HG03196 (cell line): Measurements from ENCODE around the gene MYRF.

Source experiments
- ATAC-seq: cut with Tn5 transposase; IDR thresholded peaks from one replicate; pipeline ENCODE4 v1.9.1; 2021; ENCODE audit not compliant: unreplicated experiment

The MYRF gene

DNA sequence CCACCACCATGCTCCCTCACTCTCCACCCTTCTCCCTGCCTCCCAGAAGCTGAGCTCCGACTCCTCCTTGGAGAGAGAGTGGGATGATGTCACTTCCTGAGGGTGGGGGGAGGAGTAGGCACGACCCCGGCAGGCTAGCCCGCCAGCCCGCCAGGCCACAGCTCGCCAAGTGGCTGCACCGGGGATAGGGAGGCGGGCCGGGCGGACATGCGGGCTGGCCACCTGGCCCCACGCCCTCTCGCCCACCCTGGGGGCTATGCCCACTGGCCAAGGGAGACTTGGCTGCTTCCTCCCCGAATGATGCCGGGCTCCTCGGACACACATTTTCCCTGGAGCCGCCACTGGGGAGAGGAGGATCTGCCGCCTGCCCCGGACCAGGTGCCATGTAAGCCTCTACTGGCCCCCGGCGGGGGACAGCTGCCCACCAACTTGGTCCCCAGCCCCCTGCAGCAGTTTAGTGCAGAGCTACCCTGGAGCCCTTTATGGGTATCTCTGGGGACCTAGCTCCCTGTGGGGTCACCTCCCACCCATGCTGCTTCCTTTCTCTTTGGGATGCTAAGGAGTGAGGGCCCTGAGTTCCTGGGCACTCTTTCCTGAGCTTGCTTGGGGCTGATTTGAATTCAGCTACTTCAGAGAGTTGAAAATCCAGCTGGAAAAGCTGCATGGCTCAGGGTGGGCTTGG, 33.7 kb upstream of the MYRF start:
- ATAC-seq: no peak

DNA sequence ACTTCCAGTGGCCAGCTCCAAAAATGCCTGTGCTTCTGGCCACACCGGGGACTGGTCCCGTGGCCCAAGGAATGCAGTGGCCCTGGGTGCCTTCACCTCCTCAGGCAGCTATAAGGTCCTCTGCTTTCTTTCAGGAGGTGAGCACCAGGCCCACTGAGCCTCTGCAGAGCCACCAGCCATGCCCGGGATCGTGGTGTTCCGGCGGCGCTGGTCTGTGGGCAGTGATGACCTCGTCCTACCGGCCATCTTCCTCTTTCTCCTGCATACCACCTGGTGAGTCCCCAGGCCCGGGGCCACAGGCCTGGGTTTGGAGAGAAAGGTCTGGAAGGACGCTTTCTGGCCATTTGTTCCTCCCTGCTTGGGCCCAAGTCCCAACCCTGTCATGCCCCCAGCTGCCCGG, 32.5 kb upstream of the MYRF start:
- ATAC-seq: no peak

DNA sequence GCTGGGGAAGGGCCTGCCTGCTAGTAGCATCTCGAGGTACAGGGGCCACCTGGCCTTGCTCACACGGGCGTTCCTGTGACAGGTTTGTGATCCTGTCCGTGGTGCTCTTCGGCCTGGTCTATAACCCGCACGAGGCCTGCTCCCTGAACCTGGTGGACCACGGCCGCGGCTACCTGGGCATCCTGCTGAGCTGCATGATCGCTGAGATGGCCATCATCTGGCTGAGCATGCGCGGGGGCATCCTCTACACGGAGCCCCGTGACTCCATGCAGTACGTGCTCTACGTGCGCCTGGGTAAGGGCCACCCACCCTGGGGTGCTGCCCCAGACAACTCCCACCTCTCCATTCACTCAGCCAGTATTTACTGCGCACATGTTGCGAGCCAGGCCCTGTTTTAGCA, 31.8 kb upstream of the MYRF start:
- no peak for ATAC-seq

DNA sequence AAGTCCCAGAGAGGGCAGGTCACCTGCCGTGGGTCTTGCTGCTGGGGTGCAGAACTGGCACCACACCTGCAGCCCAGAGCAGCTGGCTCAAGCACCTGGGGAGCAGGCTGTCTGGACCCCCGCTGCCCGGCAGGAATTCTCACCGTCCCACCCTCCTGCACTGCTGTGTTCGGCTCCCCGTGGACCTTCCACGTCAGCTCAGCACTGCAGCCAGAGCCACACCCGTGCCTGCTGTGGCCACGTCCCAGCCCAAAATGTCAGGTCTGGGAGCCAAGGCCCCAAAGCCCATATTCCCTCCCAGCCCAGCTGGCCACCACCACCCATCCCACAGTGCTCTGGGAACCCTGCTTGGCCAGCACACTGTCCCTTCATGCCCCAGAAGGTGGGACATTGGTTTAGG, 28.0 kb upstream of the MYRF start:
- no peak for ATAC-seq

DNA sequence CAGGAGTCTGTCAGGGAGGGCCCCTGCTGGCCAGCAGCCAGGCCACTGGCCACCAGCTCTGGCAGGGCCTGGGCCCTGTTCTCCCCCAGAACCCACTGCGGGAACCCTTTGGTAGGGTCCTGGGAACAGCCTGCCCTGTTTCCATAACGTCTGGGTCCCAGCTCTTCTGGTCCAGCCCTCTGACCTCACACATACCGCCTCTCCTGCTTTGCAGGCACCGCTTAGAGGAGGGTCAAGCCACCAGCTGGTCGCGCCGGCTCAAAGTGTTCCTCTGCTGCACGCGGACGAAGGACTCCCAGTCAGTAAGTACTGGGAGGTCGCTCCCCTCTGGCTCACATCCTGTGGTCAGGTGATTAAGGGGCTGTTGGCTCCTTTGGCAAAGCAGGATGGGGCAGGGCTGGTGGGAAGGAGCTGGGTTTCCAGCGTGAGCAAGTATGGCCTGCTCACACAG, 26.6 kb upstream of the MYRF start:
- ATAC-seq: no peak

DNA sequence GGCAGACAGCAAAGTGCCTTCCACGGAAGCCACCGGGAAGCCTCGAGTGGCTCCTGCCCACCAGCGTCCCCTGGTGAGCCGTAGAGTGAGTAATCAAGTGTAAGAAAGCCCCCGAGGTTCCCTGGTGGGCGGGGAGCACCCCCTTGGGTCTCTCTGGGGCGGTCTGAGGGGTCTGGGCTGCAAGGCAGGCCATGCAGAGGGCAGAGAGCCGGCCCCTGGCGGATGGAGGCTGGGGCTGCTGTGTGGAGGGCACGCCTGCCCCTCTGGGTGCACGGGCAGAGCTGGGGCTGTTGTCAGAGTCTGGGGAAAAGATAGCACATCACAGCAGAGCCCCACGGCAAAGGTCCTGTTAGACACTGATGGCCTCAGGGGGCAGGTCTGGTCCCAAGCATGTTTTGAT, 25.7 kb upstream of the MYRF start:
- no peak for ATAC-seq

DNA sequence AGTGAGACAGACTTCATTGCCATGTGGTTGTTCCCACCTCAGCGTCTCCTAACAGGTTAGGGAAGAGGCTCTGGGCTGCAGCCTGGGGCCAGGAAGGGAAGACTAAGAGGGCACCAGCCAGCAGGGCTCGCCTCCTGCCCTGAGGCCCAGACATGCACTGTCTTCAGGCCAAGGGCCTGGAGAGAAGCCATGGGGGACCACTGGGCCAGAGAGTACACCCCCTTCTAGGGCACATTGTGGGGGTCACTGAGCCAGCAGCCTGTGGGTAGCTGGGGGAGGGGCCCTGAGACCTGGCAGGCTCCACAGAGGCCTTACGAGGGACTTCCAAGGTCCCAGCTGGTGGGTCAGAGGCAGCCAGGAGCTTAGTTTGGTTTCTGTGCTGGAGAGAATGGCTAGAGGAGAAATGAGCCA, 25.0 kb upstream of the MYRF start:
- no peak for ATAC-seq

DNA sequence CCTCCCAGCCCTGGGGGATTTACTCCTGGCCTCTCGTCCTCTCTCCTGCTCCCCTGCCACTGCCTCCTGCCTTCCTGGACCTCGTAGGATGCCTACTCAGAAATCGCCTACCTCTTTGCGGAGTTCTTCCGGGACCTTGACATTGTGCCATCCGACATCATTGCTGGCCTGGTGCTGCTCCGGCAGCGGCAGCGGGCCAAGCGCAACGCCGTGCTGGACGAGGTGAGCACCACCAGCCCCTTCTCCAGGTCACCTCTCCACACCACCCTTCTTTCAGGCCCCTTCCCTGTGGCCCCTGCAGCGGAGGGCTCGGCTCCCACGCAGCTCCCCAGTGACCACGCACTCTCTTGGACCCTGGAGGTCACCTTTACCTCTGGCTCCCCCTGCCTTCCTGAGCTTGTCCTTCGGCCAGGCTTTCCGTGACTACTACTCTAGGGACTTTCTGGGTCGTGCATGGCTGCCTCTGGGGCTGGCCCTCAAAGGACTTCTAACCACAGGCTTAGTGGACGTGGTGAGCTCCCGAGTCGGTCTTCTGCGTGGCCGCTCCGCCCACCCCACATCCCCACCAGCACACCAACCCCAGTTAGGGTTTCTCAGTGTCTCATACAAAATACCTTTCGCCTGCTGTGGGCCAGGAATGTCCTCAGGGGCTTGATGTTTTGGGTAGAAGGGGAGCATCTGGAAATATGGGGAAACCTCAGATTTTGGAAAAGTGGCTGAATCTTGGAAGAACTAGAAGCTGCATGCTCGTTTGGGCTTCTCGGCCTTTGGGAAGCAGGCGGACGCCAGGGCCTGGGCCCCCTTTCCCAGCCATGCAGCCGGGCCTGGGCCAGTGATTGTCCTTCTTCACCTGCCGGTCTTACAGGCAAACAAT, 24.1 kb upstream of the MYRF start:
- ATAC-seq: no peak

DNA sequence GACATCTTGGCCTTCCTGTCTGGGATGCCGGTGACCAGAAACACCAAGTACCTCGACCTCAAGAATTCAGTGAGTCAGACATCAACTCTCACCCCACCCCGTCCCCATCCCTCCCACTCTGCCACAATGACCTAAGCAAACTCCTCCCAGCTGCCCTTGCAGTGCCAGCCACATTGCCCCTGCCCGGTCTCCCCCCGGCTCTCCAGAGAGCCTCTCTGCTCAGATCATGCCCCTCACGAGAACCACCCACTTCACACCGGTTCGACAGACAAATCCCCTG, 23.6 kb upstream of the MYRF start:
- no peak for ATAC-seq

DNA sequence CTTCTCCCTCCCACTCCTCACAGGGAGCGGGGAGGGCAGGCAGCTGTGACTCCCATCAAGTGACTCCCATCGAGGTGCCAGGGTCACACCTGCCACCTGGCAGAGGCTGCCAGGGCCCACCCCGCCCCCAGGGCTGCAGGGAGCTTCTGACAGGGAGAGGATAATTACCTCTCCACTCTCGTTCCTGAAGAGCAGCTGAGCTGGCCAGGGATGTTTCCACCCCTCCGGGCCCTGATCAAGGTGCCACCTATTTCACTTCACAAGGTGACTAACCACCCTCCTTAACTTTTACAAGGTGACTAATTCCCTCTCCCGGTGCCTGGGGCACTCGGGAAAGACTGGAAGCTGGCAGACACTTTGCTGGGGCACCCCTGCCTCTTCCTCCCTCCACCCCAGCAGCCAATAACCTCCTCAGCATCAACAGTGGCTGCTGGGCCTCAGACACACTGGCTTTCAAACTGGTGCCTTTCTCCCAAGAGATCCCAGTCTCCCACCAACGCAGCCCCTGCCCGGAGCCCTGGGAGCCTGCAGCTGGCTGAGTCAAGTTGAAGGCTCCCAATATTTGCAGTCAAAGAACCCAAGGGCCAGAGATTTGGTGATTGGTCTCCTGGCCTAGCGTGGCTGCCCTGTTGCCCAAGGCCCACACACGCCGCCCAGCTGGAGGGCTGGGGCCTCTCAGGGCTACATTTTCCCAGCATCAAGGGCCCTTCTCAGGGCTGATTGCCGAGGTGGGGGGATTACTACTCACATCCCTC, 22.0 kb upstream of the MYRF start:
- no peak for ATAC-seq

DNA sequence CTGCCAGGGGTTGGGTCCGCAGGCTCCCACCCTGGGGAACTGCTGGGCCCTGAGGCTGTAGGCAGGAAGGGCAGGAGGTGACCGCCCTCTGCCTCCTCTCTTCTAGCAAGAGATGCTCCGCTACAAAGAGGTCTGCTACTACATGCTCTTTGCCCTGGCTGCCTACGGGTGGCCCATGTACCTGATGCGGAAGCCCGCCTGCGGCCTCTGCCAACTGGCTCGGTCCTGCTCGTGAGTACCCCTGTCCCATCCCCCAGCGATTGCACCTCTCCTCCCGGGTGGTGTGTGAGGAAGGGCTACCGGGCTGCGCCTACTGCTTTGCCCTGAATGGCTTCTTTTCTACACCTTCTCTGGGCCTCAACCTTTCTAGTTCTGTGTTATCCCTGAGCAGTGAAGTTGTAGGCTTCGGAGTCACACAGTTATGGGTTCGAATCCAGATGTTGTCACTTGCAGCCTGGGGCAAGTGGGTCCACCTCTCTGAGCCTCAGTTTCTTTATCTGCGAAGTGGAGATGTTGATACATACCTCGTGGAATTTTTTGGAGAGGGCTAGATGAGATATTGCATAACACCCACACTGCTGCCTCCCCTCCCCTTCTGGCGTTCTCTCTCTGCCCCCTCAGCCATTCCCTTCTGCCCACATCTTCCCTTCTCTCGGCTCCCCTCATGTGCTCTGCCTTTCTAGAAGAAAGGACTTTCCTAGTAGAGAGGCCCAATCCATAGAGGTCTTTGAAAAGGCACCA, 21.1 kb upstream of the MYRF start:
- no peak for ATAC-seq

DNA sequence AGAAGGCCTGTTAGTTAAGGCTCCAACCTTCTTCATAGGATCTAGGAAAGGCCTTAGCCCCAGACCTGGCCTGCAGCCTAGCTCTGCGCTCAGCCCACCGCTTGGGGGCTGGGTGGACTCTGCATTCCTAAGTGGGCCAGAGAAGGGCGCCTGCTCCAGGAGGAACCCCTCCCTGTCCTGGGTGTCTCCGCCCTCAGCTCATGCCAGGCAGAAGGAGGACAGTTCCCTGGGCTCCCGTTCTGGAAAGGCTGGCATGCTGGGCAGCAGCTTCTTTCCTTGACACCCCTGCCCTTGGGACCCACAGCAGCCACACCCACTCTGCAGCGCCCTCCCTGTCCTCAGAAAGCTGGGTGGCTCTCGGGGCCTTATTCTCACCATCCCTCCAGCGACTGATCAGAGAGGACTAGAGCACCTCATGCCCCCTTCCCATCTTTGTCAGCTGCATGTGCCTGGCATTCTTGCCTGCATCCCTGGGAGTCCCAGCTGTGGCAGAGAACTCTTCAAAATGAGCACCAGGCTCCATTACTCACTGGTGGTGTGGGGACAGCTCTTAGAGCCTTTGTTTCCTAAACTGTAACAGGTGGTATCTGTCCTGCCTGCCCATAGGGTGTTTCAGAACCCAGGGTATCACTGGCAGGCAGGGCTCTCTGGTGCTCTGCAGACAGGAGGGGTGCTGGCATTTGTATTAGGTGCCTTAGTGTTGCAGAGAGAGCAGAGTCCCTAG, 20.3 kb upstream of the MYRF start:
- no peak for ATAC-seq

DNA sequence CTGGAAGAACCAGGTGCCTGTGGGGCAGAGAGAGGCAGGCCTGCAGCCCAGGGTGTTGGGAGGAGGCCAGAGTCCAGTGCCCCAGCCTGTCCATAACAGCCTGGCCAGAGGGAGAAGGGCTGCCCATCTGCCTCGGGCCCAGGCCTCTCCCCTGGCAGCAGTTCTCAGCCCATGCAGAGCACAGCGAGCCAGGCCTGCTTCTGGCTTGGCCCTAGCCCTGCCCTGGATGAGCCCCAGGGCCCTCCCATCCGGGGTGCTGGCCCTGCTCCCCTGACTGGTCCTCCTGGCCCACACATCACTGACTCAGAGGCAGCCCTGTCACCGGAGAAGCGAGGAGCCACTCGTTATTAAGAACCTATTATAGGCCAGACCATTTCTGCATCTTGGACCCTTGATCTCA, 19.7 kb upstream of the MYRF start:
- no peak for ATAC-seq

DNA sequence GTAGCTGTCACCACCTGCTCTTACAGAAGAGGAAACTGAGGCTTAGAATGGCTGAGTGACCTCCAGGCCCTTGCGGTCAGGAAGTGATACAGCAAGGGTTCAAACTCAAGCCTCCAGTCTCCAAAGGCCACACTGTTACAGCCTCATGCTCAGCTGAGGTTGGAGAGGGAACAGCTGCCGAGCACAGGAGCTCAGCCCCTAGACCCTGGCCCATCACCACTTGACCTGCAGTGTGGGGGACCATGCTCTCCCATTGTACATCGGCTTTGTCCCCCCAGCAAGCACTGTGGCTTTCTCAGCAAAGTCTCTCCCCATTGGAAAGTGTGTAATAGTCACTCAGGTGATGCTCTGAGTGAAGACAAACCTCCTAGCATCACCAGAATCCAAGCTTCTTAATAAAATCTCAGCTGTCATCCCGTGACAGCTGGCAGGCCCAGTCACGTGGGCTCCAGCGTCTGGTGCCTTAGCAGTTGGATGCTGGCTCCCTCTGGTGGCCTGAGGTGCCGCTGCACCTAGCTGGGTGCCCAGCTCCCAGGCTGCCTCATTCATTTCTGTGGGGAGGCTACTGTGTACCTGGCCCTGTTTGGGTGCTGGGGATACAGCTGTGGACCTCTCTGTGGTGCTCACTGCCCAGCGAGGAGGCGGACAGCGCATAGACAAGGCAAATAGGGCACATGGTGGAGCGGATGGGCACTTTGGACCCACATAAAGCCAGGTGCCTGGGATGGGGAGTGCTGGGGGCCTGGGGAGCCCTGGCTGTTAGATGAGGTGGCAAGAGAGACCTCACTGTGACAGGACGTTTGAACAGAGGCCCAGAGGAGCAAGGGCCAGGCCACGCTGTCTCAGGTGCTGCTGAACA, 19.1 kb upstream of the MYRF start:
- peak; percentile 60 for ATAC-seq

DNA sequence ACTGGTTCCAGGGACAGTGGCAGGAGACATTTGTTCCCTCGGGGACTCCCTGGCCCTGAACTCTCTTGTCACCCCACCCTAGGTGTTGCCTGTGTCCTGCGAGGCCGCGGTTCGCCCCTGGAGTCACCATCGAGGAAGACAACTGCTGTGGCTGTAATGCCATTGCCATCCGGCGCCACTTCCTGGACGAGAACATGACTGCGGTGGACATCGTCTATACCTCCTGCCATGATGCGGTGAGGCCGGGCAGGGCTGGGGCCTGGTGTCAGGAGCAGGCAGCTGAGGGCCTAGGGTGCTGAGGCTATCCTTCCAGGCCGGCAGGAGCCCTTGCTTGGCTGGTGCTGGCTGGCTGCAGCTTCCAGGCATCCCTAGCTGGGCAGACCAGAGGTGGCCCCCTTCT, 17.7 kb upstream of the MYRF start:
- no peak for ATAC-seq

DNA sequence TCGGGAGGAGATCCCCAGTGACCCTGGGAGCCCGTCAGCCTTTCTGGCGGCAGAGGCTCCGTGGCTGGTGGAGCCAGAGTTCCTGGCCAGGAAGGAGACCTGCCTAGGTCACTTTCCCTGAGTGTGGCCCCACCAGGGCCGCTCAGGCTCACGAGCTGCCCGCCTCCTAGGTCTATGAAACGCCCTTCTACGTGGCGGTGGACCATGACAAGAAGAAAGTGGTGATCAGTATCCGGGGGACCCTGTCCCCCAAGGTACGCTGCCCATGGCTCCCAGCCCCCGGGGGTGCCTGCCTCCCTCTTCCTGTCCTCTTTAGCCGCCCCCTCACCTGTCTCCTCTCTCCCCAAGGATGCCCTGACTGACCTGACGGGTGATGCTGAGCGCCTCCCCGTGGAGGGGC, 17.0 kb upstream of the MYRF start:
- no peak for ATAC-seq

DNA sequence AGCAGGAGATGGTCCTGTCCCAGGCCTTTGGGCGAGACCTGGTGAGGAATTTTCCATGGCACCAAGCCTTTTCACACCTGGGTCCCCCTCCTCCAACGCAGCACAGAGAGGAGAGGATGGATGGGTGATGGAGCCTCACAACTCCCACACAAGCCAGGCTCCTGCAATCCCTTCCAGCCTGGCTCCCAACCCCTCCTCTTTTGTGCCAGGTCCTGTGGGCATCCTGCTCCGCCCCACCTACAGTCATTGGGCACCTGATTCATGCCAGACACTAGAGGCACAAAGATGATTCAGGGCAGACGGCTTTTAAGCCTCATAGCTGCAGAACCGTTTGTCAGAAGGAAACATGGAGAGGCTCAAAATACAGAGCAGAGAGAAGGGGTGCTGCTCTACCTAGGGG, 16.1 kb upstream of the MYRF start:
- ATAC-seq: no peak

DNA sequence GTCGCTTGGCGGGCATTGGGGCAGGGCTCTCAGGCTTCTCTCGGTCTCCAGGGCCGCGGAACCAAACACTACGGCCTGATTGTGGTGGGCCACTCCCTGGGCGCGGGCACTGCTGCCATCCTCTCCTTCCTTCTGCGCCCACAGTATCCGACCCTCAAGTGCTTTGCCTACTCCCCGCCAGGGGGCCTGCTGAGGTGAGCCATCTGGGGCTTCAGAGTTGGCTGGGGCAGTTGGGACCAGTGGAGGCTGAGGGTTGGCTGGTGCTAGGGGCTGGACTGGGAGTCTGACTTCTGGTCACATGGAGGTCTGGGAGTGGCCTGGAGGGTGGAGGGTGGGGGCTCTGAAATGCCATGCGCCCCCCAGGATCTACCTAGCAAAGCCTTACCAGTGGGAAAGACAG, 15.3 kb upstream of the MYRF start:
- ATAC-seq: no peak

DNA sequence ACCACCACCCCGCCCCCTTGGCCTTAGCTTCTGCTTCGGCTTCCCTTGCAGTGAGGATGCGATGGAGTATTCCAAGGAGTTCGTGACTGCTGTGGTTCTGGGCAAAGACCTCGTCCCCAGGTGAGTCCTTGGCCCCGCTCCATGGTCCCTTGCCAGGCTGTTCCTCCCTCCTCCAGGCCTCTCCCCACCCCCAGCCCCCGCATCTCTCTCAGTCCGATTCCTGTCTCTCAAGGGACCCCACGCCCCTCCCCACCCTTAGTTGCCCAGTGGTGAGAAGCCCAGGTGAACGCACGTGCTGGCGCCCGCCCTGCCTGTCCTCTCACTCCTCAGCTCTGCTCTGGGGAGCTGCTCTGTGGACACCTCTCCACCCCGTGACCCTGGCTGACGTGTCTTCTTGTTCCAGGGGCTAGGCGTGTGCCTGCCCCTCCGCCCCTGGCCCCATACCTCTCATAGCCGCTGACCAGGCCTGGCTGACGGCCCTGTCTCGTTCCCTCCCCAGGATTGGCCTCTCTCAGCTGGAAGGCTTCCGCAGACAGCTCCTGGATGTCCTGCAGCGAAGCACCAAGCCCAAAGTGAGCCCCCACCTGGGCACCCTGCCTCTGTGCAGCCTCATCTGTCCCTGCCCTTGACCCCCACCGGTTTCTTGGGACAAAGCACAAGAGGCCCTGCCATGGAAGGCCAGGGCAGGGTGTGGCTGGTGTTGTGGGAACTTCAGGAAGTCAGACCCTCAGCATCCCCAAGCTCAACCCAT, 14.6 kb upstream of the MYRF start:
- ATAC-seq: no peak
